Measurements from ENCODE around the gene IL1R2.

IL1R2 gene

GRCh38 chr2:101984656-101985055 is 7.1 kb upstream of the IL1R2 start:
- Mint-ChIP-seq H3K4me3 (no peak overlapping the region), H3K27ac (no peak overlapping the region), H3K9me3 (no peaks in the 10 kb centered on the region)

GRCh38 chr2:101985101-101985792 is 6.5 kb upstream of the IL1R2 start:
- no peak overlapping the region for H3K4me3 Mint-ChIP-seq
- peaks cover 8% of the 10 kb centered on the region for H3K27me3 Mint-ChIP-seq (ENCODE audit: low read depth)

More at GRCh38 chr2:101984656-101985055, 7.1 kb upstream of the IL1R2 start:
- H3K27me3 Mint-ChIP-seq (ENCODE audit: low read depth), result peaks cover 3% of the 10 kb centered on the region
- H3K4me1 Mint-ChIP-seq (ENCODE audit: low read depth), result peaks cover 7% of the 10 kb centered on the region
- H3K36me3 Mint-ChIP-seq (ENCODE audit: low read depth), result no peaks in the 10 kb centered on the region

GRCh38 chr2:101985793-101986164 is 6.0 kb upstream of the IL1R2 start:
- Mint-ChIP-seq H3K27ac (no peak overlapping the region), H3K9me3 (no peaks in the 10 kb centered on the region), H3K4me3 (no peak overlapping the region), H3K36me3 (ENCODE audit: low read depth) (no peaks in the 10 kb centered on the region), H3K27me3 (ENCODE audit: low read depth) (peaks cover 11% of the 10 kb centered on the region), H3K4me1 (ENCODE audit: low read depth) (peaks cover 7% of the 10 kb centered on the region)

More at GRCh38 chr2:101985101-101985792, 6.5 kb upstream of the IL1R2 start:
- Mint-ChIP-seq H3K9me3 (no peaks in the 10 kb centered on the region), H3K27ac (no peak overlapping the region), H3K36me3 (ENCODE audit: low read depth) (no peaks in the 10 kb centered on the region), H3K4me1 (ENCODE audit: low read depth) (peaks cover 7% of the 10 kb centered on the region)

- Mint-ChIP-seq H3K4me1 (ENCODE audit: low read depth) (peaks cover 7% of the 10 kb centered on the region), H3K36me3 (ENCODE audit: low read depth) (no peaks in the 10 kb centered on the region), H3K27ac (no peak overlapping the region), H3K27me3 (ENCODE audit: low read depth) (peaks cover 16% of the 10 kb centered on the region), H3K9me3 (no peaks in the 10 kb centered on the region), H3K4me3 (no peak overlapping the region)
Measured at GRCh38 chr2:101986376-101986775, 5.4 kb upstream of the IL1R2 start.

GRCh38 chr2:101986804-101987740 is 4.7 kb upstream of the IL1R2 start:
- H3K36me3 Mint-ChIP-seq (ENCODE audit: low read depth), result no peaks in the 10 kb centered on the region
- peaks cover 23% of the 10 kb centered on the region for H3K27me3 Mint-ChIP-seq (ENCODE audit: low read depth)
- no peak overlapping the region for H3K4me3 Mint-ChIP-seq
- no peak overlapping the region for H3K27ac Mint-ChIP-seq
- H3K4me1 Mint-ChIP-seq (ENCODE audit: low read depth), result peaks cover 7% of the 10 kb centered on the region
- no peaks in the 10 kb centered on the region for H3K9me3 Mint-ChIP-seq

GRCh38 chr2:101987832-101988231 is 3.9 kb upstream of the IL1R2 start:
- no peak overlapping the region for H3K27ac Mint-ChIP-seq

GRCh38 chr2:101988541-101988940 is 3.2 kb upstream of the IL1R2 start:
- no peak overlapping the region for H3K4me3 Mint-ChIP-seq
- H3K27me3 Mint-ChIP-seq (ENCODE audit: low read depth), result peaks cover 34% of the 10 kb centered on the region
- H3K9me3 Mint-ChIP-seq, result no peaks in the 10 kb centered on the region
- no peak overlapping the region for H3K27ac Mint-ChIP-seq
- H3K4me1 Mint-ChIP-seq (ENCODE audit: low read depth), result peaks cover 7% of the 10 kb centered on the region
- H3K36me3 Mint-ChIP-seq (ENCODE audit: low read depth), result no peaks in the 10 kb centered on the region

More at GRCh38 chr2:101987832-101988231, 3.9 kb upstream of the IL1R2 start:
- Mint-ChIP-seq H3K27me3 (ENCODE audit: low read depth) (peaks cover 28% of the 10 kb centered on the region), H3K36me3 (ENCODE audit: low read depth) (no peaks in the 10 kb centered on the region), H3K9me3 (no peaks in the 10 kb centered on the region), H3K4me3 (no peak overlapping the region), H3K4me1 (ENCODE audit: low read depth) (peaks cover 7% of the 10 kb centered on the region)

- H3K4me3 Mint-ChIP-seq, result no peak overlapping the region
- H3K27me3 Mint-ChIP-seq (ENCODE audit: low read depth), result peaks cover 37% of the 10 kb centered on the region
- H3K27ac Mint-ChIP-seq, result no peak overlapping the region
- no peaks in the 10 kb centered on the region for H3K36me3 Mint-ChIP-seq (ENCODE audit: low read depth)
- peaks cover 7% of the 10 kb centered on the region for H3K4me1 Mint-ChIP-seq (ENCODE audit: low read depth)
- H3K9me3 Mint-ChIP-seq, result no peaks in the 10 kb centered on the region
Measured at GRCh38 chr2:101989740-101990460, 1.9 kb upstream of the IL1R2 start.

GRCh38 chr2:101993772-101994171 is 2.0 kb downstream of the IL1R2 start:
- Mint-ChIP-seq H3K4me3 (no peak overlapping the region), H3K36me3 (ENCODE audit: low read depth) (no peaks in the 10 kb centered on the region), H3K9me3 (no peaks in the 10 kb centered on the region), H3K27ac (no peak overlapping the region), H3K27me3 (ENCODE audit: low read depth) (peaks cover 37% of the 10 kb centered on the region), H3K4me1 (ENCODE audit: low read depth) (peaks cover 1% of the 10 kb centered on the region)

GRCh38 chr2:101995019-101995418 is 3.3 kb downstream of the IL1R2 start:
- Mint-ChIP-seq H3K27me3 (ENCODE audit: low read depth) (peaks cover 31% of the 10 kb centered on the region), H3K4me1 (ENCODE audit: low read depth) (peaks cover 5% of the 10 kb centered on the region), H3K4me3 (no peak overlapping the region), H3K9me3 (no peaks in the 10 kb centered on the region), H3K27ac (no peak overlapping the region), H3K36me3 (ENCODE audit: low read depth) (no peaks in the 10 kb centered on the region)

- Mint-ChIP-seq H3K27ac (no peak overlapping the region), H3K36me3 (ENCODE audit: low read depth) (no peaks in the 10 kb centered on the region), H3K4me3 (no peak overlapping the region), H3K27me3 (ENCODE audit: low read depth) (peaks cover 26% of the 10 kb centered on the region), H3K9me3 (no peaks in the 10 kb centered on the region), H3K4me1 (ENCODE audit: low read depth) (peaks cover 8% of the 10 kb centered on the region)
Measured at GRCh38 chr2:101995804-101996203, 4.0 kb downstream of the IL1R2 start.

GRCh38 chr2:101998556-101998895 is 6.8 kb downstream of the IL1R2 start:
- peak overlapping the region; percentile 27 for H3K27ac Mint-ChIP-seq
- peaks cover 3% of the 10 kb centered on the region for H3K27me3 Mint-ChIP-seq (ENCODE audit: low read depth)
- no peaks in the 10 kb centered on the region for H3K36me3 Mint-ChIP-seq (ENCODE audit: low read depth)
- H3K4me3 Mint-ChIP-seq, result no peak overlapping the region
- H3K4me1 Mint-ChIP-seq (ENCODE audit: low read depth), result peaks cover 14% of the 10 kb centered on the region
- no peaks in the 10 kb centered on the region for H3K9me3 Mint-ChIP-seq

GRCh38 chr2:101998896-101999789 is 7.4 kb downstream of the IL1R2 start:
- H3K4me3 Mint-ChIP-seq, result no peak overlapping the region
- no peaks in the 10 kb centered on the region for H3K27me3 Mint-ChIP-seq (ENCODE audit: low read depth)
- peak overlapping the region; percentile 27 for H3K27ac Mint-ChIP-seq
- H3K4me1 Mint-ChIP-seq (ENCODE audit: low read depth), result peaks cover 14% of the 10 kb centered on the region
- H3K36me3 Mint-ChIP-seq (ENCODE audit: low read depth), result no peaks in the 10 kb centered on the region
- no peaks in the 10 kb centered on the region for H3K9me3 Mint-ChIP-seq

GRCh38 chr2:102000012-102000411 is 8.3 kb downstream of the IL1R2 start:
- Mint-ChIP-seq H3K9me3 (no peaks in the 10 kb centered on the region), H3K4me3 (no peak overlapping the region), H3K4me1 (ENCODE audit: low read depth) (peaks cover 14% of the 10 kb centered on the region), H3K27ac (no peak overlapping the region), H3K27me3 (ENCODE audit: low read depth) (no peaks in the 10 kb centered on the region), H3K36me3 (ENCODE audit: low read depth) (no peaks in the 10 kb centered on the region)
